Kidney glomerular epithelial cell (primary cell): ENCODE data around the gene UGT1A3.

Experiments
- DNase-seq: peaks from one replicate; lab custom pipeline; 2025; lab: John Stamatoyannopoulos, UW

Gene UGT1A3

GRCh38 chr2:233795735-233796171, 66.9 kb downstream of the UGT1A3 start:
- no peak for DNase-seq

- DNase-seq, result no peak
Observed at GRCh38 chr2:233796254-233796653, 67.4 kb downstream of the UGT1A3 start.

DNA sequence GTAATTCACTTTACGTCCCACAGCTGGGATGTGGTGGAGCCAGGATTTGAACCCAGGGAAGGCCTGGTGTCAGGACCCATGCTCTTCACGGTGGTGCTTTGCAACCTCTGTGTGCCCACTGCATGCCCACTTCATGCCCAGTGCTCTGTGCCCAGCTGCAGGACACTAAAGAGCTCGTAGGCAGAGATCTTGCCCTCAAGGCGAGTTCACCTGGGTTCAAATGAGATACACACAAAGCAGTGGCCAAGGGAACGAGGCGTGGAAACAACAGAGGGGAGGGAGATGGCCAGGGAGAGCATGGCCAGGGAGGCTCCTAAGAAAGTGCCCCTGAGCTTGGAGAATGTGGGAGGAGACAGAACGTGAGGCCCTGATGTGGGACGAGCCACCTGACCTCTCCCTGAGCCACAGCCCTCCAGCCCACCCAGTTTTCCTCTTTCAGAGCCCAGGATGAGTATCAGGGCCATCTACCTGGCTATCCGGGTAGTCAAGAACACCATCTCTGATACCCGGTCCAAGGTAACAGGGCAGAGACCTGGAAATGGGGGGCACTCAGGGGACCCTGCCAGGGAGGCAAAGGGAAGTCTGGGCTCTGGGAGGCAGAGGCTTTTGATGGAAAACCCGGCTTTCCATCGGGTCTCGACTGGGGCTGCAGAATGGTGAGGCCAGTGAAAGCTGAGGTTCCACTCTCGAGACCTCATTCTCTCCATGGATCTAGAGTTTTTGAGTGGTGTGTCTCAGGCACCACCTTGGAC, 69.7 kb downstream of the UGT1A3 start:
- DNase-seq, result no peak

DNA sequence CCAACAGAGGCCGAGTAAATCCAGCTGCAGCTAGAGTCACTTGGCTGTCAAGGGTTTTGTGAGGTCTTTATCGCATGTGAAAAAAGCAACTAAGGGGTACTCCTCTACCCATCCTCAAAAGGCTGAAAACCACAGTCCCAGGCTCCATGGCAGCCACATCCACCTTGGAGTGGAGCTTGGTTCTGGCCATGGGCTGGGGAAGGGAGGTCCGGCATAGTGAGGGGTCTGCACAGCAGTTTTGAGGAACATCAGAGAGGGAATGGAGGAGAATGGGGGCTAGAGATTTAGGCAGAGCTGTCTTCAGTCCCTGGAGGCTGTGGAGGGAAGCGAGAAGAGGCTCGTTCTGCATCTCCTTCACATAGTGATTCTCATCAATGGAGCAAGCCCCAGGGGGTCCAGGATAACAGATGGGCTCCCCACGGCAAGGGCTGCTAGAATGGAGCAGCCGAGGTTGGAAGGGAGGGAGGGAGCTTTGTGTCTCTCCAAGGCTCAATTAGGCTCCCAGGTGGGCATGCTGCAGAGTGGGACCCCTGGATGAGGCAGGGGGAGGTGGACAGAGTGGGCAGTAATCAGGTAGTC, 70.3 kb downstream of the UGT1A3 start:
- no peak for DNase-seq

DNA sequence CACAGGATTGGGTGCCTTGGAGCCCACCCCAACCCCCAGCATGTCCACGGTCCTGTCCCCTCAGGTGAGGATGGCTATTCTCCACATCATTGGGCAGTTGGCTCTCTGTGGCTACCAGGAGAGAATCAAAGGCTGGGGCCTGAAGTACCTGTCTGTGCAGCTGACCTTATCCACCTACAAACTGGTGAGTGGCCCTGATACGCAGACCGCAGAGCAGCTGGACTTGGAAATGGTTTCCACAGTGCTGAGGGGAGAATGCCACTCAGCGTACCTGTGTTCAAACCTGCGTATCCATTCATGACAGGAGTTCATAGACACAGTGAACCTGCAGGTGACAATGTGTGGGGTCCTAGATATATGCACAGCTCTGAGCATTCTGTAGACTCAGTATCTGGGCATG, 70.9 kb downstream of the UGT1A3 start:
- DNase-seq, result no peak

- no peak for DNase-seq
Observed at GRCh38 chr2:233800208-233800607, 71.4 kb downstream of the UGT1A3 start.

DNA sequence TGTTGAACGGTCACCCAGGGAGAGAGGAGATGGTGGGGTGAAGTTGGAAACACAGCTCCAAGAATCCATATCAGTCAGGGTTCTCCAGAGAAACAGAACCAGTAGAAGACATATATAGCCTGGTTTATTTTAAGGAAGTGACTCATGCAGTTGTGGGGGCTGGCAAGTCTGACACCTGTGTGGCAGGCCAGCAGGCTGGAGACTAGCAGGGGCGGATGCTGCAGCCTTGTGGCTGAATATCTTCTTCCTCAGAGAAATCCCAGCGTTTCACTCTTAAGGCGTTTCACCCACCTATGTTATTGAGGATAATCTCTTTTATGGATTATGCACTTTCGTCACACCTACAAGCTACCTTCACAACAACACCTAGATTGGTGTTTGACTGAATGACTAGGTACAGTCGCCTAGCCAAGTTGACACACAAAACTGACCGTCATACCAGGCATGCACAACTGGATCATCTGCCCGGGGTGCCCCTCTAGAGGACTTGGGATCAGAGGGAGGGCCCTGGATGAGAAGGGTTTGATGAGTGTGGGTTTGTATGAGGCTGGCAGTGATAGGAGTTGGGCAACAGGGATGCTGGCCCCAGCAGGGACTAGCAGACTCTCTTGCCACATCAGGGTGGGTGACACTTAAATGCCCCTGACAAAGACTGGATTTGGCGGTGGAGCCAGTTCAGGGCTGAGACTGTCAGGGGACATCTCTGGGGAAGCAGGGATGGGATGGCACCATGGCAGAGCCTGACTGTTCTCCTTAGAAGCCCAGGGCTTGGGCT, 72.7 kb downstream of the UGT1A3 start:
- no peak for DNase-seq

- no peak for DNase-seq
Observed at GRCh38 chr2:233802132-233802815, 73.4 kb downstream of the UGT1A3 start.

DNA sequence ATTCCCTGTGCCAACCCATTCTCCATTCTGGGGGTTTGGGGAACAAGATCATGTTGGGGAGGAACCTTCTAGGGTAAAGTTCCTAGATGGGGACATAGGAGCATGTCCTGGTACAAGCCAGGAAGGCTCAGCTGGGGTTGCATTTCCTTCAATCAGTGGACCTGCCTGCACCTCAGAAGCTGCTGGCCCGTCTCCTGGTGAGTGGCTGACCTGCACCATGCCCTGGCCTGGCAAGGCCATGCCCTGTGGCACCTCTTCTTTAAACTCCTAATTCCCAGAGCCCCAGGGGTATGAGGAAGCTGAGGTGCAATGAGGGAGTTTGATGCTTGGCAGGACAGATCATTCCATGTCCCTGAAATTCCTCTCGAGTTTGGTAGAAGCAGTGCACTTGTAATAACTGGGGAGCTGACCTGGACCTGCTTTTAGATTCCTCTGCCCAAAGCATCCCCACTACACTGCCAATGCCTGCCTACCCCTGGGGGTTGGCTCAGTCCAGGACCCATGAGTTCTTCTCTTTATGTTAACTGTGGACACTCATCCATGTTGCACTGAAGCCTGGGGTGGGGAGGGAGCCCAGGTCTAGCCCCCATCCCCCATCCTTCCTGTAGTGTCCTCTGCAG, 74.6 kb downstream of the UGT1A3 start:
- no peak for DNase-seq

GRCh38 chr2:233803994-233804393, 75.2 kb downstream of the UGT1A3 start:
- DNase-seq, result no peak

GRCh38 chr2:233807215-233807865, 78.5 kb downstream of the UGT1A3 start:
- DNase-seq, result no peak

DNA sequence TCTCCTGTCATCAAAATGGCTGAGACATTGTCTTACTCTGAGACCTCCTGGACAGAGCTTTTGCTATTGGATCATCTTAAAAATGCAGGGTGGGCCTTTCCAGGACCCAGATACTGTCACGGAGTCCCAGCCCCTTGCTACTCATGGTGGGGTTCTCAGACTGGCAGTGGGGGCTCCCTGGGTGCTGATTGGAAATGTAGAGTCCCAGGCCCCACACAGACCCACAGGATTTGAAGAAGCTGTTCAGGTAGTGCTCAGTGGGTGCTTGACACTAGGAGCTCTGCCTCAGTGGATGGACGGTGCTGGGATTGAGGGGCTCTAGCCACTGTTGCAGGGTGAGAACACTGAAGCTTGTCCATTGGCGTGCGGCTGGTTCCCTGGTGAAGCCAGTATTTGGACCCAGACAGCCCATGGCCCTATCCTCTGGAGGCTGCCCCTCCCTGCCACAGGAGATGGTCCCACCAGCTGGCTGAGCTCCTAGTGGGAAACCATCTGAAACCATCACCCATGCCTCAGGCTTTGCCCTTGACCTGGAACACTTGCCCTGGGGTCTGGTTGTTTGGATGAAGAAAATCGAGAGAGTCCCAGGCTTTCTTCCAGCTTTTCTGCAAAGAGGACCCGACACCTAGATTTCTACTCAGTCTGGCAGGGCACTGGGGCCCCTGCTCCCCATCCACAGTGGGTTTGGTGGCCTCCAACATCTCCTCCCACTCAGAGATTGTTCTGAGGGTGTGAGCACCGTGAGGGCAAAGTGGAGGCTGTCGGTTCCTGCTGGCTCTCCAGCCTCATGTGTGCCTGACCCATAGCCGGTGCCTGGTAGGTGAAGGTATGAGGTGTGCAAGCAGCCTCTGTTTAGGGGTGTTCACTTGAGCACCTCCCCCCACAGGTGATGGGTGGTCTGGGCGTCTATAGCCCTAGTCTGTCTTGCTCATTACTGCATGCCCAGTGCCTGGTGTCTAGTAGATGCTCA, 79.4 kb downstream of the UGT1A3 start:
- DNase-seq, result no peak

- DNase-seq, result no peak
Observed at GRCh38 chr2:233810385-233810784, 81.5 kb downstream of the UGT1A3 start.

GRCh38 chr2:233811087-233811486, 82.2 kb downstream of the UGT1A3 start:
- DNase-seq, result no peak

DNA sequence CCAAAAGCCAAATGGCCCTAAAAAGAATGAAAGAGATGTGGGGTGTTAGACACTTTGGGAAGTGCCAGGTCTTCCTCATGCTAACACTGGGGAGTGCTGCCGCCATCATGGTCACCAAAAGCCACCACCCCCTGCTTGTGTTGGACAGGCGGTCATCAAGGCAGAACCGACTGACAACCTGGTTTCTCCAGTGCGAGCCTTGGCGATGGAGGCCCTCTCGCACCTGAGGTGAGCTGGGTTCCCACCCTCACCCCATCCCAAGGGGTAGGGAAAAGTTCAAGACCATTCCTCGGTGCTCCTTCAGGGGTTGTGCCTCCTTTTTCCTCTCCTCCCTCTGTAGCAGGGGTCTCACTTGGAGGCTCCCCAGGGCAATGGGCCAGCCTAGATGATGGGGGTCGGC, 82.9 kb downstream of the UGT1A3 start:
- no peak for DNase-seq

GRCh38 chr2:233813236-233814055, 84.6 kb downstream of the UGT1A3 start:
- no peak for DNase-seq

DNA sequence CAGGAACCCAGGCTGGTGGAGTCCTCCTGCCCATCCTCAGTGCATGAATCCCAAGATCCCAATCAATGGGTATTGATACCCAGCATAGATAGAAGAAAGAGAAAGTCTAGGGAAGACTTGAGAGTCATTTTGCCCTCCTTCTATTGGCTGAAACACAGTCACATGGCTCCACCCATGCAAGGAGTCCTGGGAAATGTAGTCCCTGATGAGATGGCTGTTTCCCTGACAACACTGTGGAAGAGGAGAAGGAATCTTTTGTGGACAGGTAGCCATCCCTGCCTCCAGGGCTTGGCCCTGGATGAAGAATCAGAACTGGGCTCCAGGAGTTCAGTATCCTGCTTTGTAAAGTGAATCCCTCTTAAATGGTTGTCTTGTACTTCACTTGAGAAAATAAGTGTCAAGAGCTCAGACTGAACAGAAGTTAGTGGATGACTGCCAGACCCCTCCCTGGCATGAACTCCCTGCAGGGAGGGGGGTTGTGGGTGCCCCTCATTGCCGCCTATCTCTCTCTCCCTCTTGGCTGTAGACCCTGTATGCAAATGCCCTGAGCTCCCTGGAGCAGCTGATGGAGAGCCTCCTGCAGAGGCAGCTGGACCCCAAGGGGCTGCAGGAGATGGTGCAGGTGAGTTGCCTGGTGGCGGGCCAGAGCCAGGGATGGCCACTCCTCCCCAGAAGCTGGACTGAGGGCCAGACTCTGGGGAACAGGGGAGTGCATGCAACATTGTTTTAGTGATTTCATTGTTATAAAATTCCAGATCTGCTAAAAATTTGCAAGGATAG, 85.4 kb downstream of the UGT1A3 start:
- peak; percentile 5 for DNase-seq

DNA sequence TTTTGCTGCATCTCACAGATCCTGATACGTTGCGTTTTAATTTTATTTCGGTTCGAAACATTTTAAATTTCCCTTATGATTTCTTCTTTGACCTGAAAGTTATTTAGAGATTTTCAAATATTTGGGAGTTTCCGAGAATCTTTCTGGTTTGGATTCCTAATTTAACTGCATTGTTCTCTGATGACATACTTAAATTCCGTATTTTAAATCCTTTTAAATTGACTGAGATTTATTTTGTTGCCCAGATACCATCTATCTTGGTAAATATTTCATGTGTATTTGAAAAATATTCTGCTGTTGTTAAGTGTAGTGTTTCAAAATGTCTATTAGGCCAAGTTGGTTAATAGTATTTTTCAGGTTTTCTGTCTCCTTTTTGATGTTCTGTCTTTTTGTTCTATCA, 87.0 kb downstream of the UGT1A3 start:
- DNase-seq, result no peak

DNA sequence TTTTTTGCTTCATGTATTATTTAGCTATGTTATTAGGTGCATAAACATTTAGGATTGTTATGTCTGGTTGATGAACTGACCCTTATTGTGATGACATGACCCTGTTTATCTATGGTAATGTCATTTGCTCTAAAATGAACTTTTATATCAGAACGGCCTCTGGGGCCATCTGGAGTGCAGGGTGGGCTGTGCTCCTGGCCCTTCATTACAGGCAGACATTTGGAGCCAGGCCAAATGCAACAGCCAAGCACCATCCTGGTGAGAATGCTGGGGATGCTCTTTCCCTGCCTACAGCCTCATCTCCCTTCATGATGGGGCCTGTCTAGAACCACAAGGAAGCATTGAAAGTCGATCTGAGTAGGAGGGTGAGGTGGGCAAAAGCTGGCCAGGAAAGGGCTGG, 87.5 kb downstream of the UGT1A3 start:
- no peak for DNase-seq
